Activated gamma-delta T cell treated with anti-CD3 and anti-CD28 coated beads, Interleukin-2, amount 50 U/mL, for 16 hours (primary cell): ENCODE results near the gene RASL10B.
"Not testable (repeated sequence)": the region's sequence is repeated elsewhere in the genome, so short reads cannot be mapped to it uniquely, and the experiment has no call there.

Source experiments
- DNase-seq: peaks from one replicate; pipeline ENCODE4 v3.0.0-alpha.2; 2020; ENCODE audit warnings: low read depth

RASL10B gene

DNA sequence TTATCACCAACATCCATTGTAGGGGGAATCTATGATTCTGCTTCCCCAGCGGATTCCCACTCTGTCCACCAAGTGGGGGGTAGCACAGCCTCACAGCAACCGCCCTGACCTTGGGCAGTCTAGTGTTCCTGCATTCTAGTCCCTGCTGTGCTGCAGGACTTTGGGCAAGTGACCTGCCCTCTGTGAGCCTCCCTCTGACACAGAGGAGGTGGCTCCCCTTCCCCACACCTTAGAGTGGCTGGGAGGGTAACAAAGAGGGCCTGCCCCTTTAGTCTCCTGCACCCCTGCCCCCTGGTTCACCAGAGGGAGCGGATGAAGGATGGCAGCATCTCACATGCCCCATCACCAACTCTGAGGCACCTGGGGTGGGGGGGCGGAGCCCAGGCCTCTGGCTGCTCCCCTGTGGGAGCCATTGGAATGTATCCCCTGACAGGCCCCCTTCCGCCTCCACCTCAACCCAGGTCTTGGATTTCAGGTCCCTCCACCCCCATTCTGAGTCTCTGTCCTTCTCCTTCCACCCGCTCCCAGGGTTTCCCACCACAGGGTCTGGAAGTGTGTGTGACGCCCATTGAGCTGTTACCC lies 11.5 kb downstream of the RASL10B start:
- no peak for DNase-seq

DNA sequence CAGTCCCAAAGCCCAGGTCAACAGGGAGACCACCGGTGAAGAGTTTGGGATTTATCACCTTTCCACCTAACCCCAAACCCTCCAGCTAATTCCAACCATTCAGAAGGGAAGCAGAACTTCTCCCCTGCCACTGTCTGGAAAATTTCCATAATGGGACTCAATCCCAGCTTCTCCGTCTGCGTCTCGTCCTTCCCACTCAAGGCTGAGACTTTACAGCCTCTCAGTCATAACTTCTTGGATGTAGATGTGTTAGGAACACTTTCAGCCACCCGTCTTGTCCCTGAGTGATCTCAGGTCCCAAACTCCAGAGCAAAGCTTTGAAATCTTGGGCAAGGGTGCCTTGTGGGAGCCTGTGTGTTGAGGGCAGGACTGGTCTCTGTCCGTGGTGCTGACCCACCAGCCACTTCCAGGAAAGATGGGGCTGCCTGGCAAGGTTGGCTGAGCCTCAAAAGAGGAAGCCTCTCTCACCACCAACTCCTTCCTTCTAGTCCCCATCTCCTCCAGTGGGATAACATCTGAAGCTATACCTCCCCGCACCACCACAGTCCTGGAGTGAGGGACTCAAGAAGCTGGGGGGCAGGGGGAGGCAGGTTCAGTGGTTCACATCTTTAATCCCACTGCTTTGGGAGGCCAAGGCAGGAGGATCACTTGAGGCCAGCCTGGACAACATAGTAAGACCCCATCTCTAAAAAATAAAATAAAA lies 12.3 kb downstream of the RASL10B start:
- no peak for DNase-seq

DNA sequence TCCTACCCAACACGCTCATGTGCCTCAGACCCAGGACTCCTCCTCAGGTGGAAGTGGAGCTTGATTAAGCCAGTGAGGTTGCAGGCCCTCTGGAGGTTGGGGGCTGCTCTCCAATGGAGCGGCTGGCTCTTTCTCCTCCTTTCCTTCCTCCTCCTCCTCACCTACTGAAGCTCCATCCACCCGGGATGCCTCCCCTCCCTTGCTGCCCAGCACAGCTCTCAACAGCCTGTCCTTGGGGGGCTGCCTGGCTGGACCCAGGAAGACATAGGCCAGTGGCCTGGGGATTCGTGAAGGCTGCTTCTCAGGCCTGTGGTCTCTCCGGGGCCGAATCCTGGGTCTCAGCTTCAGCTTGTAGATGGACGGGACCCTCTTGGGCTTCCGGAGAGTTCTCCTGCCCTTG lies 13.4 kb downstream of the RASL10B start:
- DNase-seq: no peak

DNA sequence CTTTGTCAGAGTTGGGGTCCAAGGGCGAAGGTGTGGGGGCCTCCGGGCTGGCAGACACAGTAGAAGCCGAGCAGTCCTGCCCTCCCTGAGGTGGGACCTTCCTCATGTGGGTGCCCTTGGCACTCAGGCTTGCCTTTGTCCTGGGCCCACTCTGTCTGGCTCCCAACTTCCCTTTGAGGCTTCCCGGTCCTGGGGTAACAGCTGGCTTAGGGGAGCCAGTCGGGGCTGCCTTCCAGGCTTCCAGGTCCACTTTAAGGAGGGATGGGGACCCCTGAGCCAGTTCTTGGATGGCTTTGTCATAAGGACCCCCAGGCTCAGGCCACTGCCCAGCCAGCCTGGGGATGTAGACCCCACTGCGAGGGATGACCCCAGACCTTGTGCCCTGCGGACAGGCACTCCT lies 13.8 kb downstream of the RASL10B start:
- DNase-seq: no peak

DNA sequence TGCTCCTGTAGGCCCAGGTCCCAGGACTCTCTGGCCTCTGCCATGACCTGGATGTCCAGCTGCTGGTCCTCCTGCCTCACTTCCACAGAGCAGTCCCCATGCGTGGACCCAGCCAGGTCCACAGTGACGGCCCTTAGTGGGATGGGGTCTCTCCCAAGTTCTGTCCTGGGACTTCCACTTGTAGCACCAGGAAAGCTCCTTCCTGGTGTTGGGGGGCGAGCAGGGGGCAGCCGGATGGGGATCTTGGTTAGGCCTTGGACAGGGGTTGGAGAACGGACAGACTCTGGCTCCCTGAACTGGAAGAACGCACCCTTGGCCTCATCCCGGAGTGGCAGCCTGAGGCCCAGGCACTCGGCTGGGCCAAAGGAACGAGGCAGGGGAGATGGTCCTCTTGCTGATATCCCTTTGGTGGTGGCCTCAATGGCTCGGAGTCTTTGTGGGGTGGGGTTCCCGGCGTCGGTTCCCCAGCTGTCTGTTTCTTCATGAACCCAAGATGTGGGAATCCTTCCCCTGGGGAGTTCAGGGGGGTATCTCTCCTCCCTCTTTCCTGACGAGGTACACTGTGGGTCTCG lies 14.4 kb downstream of the RASL10B start:
- DNase-seq: no peak

DNA sequence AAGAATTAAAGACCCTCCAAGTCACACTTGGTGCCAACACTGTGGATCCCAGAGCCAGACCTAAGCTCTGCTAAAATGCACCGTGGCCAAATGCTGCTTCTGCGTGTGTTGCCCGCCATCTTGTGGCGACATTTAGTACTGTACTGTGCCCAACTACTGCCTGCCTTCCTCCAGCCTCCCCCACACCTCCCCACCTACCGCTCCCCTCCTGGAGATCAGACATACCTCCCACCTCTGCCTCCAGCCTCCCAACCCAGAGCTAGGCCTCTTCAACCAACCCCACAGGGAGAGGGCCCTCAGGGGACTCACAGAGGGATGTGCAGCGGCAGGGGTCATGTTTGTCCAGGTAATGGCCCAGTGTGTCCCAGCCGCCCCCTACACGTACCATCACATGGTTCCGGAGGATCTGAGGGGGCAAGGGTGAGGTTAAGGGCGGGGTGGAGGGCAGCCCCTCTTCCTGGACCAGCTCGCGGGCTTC lies 16.1 kb downstream of the RASL10B start:
- peak; percentile 67 for DNase-seq

DNA sequence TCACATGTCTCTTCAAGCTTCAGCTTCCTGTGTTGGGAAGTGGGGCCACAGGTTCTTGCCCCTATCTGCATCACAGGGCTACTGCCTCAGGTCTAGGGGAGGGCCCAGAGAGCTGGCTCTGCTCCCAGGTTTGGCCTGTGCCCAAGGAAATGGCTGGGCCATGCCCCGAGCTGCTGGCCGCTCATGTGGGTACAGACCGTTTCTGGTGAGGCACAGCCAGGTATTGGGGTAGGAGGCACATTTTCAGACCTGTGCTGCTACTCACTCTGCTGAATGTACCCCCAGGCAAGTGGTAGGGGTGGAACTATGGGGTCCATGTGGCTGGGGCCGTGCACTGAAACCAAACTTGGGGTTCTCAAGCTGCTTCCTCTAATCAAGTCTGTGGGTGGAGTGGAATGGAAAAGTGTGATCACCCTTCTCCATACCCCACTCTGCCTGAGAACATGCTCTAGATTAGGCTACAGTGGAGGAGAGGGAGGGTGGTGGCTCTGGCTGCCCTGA lies 17.0 kb downstream of the RASL10B start:
- DNase-seq: no peak

DNA sequence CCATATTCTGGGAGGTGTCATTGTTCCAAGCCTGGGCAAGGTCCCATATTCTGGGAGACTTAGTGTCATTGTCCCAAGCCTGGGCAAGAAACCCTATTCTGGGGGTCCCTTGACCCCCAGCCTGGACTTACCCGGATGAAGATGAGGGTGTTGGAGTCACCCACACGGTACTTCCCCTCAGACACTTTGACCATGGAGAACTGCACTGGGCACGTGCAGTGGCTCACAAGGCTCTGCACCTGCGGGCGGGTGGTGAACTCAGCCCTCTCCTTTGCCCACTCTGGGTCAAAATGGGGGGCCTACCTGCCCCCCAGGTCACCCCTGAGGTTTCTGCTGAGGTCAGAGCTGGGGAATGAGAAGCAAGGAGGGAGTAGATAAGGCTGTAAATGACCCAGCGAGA lies 17.5 kb downstream of the RASL10B start:
- no peak for DNase-seq

DNA sequence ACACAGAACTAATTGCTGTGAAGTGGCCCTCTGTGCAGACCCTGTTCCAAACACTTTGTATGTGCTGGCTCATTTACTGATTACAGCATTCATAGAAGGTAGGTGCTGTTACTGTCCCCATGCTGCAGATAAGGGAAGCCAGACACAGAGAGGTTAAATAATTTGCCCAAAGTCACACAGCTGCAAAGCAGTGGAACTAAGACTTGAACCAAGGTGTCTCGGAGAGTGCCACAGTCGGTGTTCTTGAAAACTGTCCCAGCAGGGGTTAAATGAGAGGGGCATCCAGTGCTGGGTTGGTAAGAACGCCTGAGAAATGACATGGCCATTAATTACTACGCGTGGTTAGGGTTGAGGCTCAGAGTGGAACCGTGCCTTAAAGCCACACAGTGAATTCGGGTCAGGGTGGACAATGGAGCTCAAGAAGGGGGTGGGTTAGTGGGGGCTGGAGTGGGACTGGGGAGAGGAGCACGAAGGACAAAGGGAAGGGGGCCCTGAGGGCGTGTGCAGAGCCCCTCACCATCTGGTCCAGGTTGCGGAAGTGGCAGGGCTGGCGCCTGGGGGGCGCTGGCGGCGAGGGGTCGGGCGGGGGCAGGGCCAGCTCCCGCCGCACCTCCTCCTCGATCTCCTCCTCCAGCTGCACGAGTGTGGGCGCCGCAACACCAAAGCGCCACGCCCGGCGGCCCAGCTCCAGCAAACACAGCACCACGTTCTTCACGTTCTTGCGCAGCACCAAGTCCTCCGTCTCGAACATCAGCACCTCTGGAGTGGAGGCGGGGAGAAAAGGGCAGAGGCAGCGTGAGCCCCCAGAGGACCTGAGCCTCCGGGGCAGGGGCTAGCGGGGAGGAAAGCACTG lies 18.3 kb downstream of the RASL10B start:
- no peak for DNase-seq

DNA sequence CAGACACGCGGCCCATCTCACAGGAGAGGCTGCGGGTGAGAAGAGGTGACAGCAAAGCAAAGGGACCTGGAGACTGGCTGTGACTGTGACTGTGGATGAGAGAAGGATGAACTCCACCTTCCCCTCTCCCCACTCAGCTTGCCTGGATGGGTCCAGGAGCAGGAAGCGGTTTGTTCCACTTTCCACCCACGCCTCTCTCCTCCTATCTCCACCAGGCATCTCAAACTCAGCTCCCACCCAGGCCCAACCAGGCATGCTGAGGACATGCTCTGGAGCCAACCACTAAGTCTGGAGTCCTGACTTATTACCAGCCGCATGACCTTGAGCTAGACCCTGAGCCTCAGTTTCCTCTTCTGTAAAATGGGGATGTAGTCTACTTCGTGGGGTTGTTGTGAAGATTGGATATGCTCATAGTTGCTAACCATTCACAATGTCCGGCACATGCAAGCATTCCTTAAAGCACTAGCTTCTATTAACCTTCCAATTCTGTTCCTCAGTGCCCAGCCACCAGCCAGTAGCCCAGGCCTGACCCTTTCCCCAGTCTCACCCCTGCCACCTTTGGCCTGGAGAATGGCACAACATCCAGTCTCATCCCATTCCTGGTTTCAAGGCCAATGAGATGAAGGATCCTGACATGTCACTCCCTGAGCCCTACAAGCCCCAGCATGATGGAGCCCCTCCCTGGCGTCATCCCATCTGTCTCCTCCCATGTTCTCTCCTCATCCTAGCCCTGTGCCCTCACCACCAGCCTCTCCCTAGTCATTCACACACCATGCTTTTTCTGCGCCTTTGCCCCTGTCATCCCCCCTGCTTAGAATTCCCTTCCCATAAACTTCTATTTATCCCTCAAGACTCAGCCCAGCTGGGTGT lies 19.3 kb downstream of the RASL10B start:
- DNase-seq: no peak

DNA sequence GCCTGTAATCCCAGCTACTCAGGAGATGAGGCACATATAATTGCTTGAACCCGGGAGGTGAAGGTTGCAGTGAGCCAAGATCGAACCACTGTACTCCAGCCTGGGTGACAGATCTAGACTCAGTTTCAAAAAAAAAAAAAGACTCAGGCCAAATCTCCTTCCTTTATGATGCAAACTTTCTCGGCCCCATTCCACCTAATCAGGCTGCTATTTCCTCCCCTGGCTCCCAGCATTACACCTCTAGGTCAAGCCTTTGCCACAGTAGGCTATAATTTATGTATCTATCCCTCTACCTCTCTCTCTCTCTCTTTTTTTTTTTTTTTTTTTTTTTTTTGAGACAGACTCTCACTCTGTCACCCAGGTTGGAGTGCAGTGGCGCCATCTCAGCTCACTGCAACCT lies 20.1 kb downstream of the RASL10B start:
- DNase-seq: not testable (repeated sequence)

DNA sequence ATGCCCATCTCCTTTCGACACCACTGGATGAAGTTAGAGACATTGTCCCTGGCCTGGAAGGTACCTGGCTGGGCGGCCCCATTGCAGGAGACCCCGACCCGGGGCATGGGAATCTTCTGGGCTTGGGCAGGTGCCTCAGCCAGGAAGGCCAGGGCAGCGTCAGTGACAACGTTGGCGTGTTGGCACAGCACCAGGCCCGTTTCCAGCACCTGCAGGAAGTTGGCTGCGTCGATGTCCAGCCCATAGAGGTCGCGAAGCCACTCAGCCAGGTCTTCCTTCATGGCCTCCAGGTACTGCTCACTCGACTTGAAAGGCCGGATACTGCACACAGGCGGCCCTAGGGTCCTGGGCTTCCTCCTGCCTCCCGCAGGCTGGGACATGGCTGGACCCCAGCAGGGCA lies 21.0 kb downstream of the RASL10B start:
- no peak for DNase-seq

DNA sequence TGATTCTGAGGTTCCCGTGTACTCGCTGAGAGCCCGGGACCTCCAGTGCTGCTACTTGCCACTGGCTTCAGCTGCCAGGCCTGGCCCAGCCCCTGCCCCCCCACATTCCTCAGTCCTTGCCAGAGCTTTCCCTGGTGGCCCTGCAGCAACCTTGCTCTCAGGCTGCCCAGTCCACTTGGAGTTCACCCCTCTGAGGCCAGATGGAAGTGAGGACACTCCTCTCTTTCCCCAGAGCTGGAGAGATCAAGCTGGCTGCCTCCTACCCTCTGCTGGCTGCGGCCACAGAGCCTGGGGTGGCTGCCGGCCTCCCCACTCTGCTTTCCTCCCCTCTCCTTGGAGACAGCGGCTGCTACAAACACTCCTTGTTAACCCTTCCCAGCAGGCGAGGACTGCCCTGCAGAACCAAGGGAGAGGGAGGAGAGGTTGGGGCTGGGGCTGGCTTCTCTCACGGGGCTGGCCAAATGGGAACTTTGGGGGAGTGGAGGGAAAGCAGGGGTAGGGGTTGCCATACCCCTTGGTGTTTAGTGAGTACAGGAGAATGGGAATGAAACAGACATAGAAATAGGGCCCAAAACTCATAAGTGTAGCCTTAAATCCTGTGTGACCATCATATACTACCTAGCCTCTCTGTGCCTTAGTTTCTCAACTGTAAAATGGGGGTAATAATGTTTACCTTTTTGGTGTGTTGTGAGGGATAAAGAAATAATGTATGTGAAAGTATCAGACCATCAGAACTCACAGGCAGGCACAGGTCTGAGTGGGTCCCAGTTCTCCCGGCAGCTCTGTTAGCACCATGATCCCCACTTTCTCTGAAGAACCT lies 21.7 kb downstream of the RASL10B start, which contains the start of gene GAS2L2:
Gene GAS2L2, minus strand, starts transcription at position 295 of the 820 bp plus-strand sequence. CDS start 389 bp downstream, outside the sequence.
- no peak for DNase-seq

DNA sequence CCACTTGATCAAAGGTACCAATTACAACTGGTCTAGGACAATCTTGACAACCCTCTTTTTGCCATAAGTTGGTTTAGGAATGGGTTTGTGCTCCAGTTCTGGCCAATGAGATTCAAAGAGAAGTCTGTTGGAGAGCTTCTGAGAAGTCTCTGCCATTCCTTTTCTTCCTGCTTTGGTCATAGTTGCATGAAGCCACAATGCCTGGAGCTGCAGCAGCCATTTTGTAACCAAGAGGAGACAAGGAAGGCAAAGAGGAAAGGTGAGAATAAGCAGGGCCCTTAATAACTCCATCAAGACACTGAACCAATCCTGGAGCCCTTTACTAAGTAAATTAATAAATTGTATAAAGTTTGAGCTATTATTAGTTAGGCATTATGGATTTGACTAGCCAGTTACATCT lies 25.8 kb downstream of the RASL10B start:
- DNase-seq: no peak

DNA sequence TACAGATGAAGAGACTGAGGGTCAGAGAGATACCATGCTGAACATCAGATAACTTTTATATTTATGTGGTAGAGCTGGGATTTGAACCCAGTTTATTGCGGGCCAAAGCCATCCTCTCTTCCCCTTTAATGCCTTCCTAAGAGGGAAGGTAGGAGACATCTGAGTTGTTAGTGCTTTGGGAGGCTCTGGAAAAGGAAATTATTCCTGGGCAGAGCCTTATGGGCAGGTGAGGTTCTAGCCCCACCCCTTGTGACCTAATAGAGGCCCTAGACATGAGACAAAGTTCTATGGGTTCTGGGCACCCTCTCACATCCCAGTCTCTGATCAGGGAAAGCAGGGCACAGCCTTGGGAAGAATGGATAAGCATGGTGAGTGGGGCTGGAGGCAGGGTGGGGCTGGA lies 29.1 kb downstream of the RASL10B start, which contains the start of gene C17orf50:
Gene C17orf50, plus strand, starts transcription at position 301 of the 400 bp plus-strand sequence. Its CDS starts 55 bp downstream, at position 356.
- no peak for DNase-seq

DNA sequence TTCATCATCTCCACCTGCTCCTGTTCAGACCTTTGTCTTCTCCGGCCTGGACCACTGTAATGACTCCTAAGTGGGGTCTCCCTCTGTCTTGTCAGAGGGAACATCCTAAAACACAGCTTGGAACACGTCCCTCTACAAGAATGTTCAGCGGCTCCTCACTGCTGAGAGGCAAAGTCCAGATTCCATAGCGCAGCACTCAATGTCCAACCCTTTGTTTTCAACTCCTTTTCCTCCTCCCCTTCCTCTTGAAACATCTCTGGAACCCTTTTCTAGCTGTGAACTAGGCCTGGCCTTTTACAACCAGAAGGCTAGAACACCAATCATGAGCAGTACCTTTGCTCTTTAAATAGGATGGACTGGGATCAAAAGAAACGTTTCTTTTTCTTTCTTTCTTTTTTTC lies 30.2 kb downstream of the RASL10B start:
- DNase-seq: no peak

DNA sequence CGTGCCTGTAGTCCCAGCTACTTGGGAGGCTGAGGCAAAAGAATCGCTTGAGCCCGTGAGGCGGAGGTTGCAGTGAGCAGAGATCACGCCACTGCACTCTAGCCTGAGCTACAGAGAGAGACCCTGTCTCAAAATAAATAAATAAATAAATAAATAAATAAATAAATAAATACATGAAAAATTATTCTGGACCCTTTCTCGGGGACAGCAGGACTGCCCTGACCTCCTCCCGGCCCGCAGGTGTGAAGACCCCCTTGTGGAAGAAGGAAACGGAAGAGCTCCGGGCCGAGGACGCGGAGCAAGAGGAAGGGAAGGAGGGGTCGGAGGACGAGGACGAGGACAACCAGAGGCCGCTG lies 32.3 kb downstream of the RASL10B start:
- no peak for DNase-seq

DNA sequence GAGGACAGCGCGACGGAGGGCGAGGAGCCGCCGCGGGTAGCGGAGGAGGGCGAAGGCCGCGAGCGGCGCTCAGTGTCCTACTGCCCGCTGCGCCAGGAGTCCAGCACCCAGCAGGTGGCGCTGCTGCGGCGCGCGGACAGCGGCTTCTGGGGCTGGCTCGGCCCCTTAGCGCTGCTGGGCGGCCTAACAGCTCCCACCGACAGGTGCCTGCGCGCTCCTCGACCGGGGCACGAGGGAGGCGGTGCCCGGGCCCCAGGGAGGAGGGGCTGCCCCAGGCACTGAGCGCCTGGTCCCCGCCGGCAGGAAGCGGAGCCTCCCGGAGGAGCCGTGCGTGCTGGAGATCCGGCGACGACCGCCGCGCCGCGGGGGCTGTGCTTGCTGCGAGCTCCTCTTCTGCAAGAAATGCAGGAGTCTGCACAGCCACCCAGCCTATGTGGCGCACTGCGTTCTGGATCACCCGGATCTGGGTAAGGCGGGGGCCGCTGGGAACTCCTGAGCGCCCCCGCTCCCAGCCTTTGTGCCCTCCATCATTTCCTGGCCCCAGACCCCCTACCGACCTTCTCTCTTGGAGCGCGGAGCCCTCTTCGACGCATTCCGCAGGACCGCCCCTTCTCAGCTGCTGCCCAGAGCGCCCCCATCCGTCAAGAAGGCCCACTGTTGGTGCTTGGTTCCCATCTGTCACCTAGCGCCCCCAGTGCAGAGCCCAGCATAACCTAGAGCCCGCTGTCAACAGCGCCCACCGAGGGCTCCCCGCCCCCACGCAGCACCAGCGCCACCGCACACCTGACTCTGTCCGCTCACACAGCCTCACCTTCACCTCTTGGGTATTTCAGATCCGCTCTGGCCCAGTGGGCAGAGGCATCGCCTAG lies 32.9 kb downstream of the RASL10B start:
- peak; percentile 77 for DNase-seq

DNA sequence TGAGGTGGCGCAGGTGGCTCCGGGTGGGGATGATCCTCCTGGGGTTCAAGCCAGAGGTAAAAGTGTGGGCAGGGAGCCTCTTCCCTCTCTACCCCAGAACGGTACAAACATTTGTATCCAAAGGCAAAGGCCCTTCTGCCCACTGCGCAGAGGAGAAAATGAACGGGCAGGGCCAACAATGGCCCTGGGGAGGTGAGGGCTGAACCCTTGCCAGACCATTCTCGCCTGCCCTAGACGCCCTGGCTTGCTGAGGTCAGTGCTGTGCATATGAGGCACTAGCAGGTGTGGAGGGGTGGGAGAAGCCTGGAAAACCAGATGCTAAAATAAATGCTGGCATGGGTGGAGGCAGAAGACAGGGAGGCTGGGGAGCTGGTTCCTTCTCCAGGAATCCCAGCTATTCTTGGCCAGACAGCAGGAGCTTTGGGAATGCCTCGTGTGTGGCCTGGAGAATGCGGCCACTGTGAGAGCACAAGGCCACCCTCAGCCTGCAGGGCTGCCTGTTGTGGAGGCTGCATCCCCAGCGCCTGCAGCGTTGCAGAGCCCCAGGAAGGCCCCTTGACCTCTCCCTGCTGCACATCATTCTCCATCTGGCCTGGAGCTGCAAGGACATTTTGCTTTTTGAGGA lies 33.8 kb downstream of the RASL10B start:
- DNase-seq: no peak
